KMS-11 (cell line): ENCODE results near the gene UBTD1.

ENCODE experiments used
- H2AFZ ChIP-seq: fragments of 200-600 bp; sonication (generic); 2 replicates; pipeline ENCODE4 v1.6.1; 2016; ENCODE audit warnings: antibody characterized with exemption, mixed run types, low read depth
- H3K27ac ChIP-seq: fragments of 200-600 bp; sonication (generic); 2 replicates; pipeline ENCODE4 v1.6.1; 2016; ENCODE audit warnings: mild to moderate bottlenecking, mixed run types
- H3K27me3 ChIP-seq: fragments of 200-600 bp; sonication (generic); 2 replicates; pipeline ENCODE4 v1.6.1; 2017; ENCODE audit warnings: mild to moderate bottlenecking, low read depth, mixed run types, moderate library complexity; ENCODE audit not compliant: insufficient read depth
- H3K36me3 ChIP-seq: fragments of 200-600 bp; sonication (generic); 2 replicates; pipeline ENCODE4 v1.6.1; 2017; ENCODE audit warnings: mild to moderate bottlenecking, mixed run types; ENCODE audit not compliant: insufficient read depth
- H3K4me1 ChIP-seq: fragments of 200-600 bp; sonication (generic); 2 replicates; pipeline ENCODE4 v1.6.1; 2016; ENCODE audit warnings: mild to moderate bottlenecking, low read depth, mixed run types; ENCODE audit not compliant: poor library complexity, severe bottlenecking
- H3K4me2 ChIP-seq: fragments of 200-600 bp; sonication (generic); 2 replicates; pipeline ENCODE4 v1.7.0; 2016; ENCODE audit warnings: mild to moderate bottlenecking, mixed run types
- H3K4me3 ChIP-seq: fragments of 200-600 bp; sonication (generic); IDR thresholded peaks from 2 replicates; pipeline ENCODE4 v1.6.1; 2017; ENCODE audit warnings: low read depth, low read length, mixed read lengths; ENCODE audit not compliant: insufficient read depth
- H3K79me2 ChIP-seq: fragments of 200-600 bp; sonication (generic); 2 replicates; pipeline ENCODE4 v1.6.1; 2016; ENCODE audit warnings: low read depth, mixed run types; ENCODE audit not compliant: insufficient read depth
- H3K9ac ChIP-seq: fragments of 200-600 bp; sonication (generic); 2 replicates; pipeline ENCODE4 v1.6.1; 2016; ENCODE audit warnings: mild to moderate bottlenecking, mixed run types
- H4K20me1 ChIP-seq: fragments of 200-600 bp; sonication (generic); 2 replicates; pipeline ENCODE4 v1.6.1; 2016; ENCODE audit warnings: mild to moderate bottlenecking, mixed run types; ENCODE audit not compliant: insufficient read depth
- TF ChIP-seq, protein P1 (sequence below): fragments of 200-600 bp; sonication (generic); conservative IDR thresholded peaks from 2 replicates; pipeline ENCODE4 v1.6.1; 2017; ENCODE audit warnings: low read depth, mild to moderate bottlenecking, antibody characterized with exemption, low read length, moderate library complexity, mixed read lengths

UBTD1 gene

GRCh38 chr10:97577701-97578100 is 79.0 kb downstream of the UBTD1 start:
- no peak overlapping the region for H2AFZ ChIP-seq
- no peaks in the 10 kb centered on the region for H3K36me3 ChIP-seq
- H3K4me1 ChIP-seq: no peaks in the 10 kb centered on the region
- no peak overlapping the region for H3K9ac ChIP-seq
- H3K4me3 ChIP-seq: no peak overlapping the region
- no peaks in the 10 kb centered on the region for H3K27me3 ChIP-seq
- no peaks in the 10 kb centered on the region for H3K79me2 ChIP-seq
- no peak overlapping the region for H3K4me2 ChIP-seq
- H4K20me1 ChIP-seq: no peaks in the 10 kb centered on the region
- TF ChIP-seq, protein P1, sequence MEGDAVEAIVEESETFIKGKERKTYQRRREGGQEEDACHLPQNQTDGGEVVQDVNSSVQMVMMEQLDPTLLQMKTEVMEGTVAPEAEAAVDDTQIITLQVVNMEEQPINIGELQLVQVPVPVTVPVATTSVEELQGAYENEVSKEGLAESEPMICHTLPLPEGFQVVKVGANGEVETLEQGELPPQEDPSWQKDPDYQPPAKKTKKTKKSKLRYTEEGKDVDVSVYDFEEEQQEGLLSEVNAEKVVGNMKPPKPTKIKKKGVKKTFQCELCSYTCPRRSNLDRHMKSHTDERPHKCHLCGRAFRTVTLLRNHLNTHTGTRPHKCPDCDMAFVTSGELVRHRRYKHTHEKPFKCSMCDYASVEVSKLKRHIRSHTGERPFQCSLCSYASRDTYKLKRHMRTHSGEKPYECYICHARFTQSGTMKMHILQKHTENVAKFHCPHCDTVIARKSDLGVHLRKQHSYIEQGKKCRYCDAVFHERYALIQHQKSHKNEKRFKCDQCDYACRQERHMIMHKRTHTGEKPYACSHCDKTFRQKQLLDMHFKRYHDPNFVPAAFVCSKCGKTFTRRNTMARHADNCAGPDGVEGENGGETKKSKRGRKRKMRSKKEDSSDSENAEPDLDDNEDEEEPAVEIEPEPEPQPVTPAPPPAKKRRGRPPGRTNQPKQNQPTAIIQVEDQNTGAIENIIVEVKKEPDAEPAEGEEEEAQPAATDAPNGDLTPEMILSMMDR: no peak
- no peak overlapping the region for H3K27ac ChIP-seq

- H3K27ac ChIP-seq: no peak overlapping the region
- no peaks in the 10 kb centered on the region for H3K4me1 ChIP-seq
- no peaks in the 10 kb centered on the region for H3K79me2 ChIP-seq
- no peak overlapping the region for H3K9ac ChIP-seq
- H4K20me1 ChIP-seq: no peaks in the 10 kb centered on the region
- H3K36me3 ChIP-seq: no peaks in the 10 kb centered on the region
- no peak overlapping the region for H3K4me3 ChIP-seq
- no peak overlapping the region for H2AFZ ChIP-seq
- H3K27me3 ChIP-seq: no peaks in the 10 kb centered on the region
- no peak overlapping the region for H3K4me2 ChIP-seq
- TF ChIP-seq, protein P1: no peak
These were observed 79.6 kb downstream of the UBTD1 start for GRCh38 chr10:97578171-97578844.

DNA sequence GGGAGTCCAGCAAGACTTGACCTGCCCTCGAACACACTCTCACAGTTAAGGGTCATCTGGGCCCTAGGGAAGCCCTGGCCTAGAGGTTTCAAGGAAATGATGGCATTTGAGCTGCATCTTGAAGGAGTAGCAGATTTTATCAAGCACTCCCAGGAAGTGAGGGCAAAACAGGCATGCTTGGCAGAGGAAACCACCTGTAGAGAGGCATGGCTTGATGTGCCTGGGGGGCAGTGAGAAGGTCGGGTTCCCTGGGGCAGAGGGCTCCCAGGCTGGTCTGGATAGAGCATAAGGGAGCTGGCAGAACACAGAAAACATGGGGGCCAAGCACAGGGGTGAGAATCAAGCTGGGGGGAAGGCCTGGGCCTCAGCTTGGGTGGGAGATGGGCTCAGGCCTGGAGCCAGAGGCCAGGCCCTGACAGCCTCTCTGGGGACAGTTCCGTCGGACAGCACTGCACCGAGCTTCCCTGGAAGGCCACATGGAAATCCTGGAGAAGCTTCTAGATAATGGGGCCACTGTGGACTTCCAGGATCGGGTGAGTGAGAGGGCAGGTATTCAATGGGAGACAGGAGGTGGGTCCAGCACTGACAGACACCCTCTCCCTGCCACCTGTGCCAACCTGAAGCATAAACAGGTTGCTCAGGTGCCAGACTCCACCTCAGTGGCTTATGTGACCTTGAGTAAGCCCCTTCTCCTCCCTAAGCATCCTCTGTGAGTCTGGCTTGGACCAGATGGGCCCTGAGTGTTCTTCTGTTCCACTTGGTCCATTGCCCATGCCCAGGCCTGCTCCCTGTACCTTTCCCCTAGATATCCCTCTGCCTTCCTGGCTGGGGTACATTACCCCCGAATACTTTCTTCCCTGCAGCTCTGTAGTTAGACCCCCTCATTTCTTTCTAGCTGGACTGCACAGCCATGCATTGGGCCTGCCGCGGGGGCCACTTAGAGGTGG is 82.0 kb downstream of the UBTD1 start:
- TF ChIP-seq, protein P1: no peak
- Histone ChIP-seq H2AFZ (no peak overlapping the region), H4K20me1 (no peaks in the 10 kb centered on the region), H3K27me3 (no peaks in the 10 kb centered on the region), H3K27ac (no peak overlapping the region), H3K9ac (no peak overlapping the region), H3K4me3 (no peak overlapping the region), H3K79me2 (no peaks in the 10 kb centered on the region), H3K4me2 (no peak overlapping the region), H3K36me3 (no peaks in the 10 kb centered on the region), H3K4me1 (no peaks in the 10 kb centered on the region)

DNA sequence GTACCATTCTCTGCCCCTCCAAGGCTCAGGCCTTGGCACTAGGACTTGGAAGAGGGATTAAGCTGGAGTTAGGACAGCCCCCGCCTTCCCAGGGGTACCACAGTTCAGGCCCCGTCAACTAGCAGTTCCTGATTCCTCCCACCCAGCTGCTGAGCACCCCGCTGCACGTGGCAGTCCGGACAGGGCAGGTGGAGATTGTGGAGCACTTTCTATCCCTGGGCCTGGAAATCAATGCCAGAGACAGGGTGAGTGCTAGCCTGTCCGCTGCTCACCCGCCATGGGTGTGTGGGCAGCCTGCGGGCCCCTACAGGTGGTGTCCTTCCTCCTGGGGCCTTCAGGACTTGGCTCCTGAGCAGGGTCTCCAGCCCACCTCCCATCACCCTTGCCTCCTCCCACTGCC is 83.4 kb downstream of the UBTD1 start:
- no peak overlapping the region for H3K27ac ChIP-seq
- no peaks in the 10 kb centered on the region for H3K4me1 ChIP-seq

More for the DNA sequence above, 83.4 kb downstream of the UBTD1 start:
- Histone ChIP-seq H3K36me3 (no peaks in the 10 kb centered on the region), H3K4me3 (no peak overlapping the region), H3K27me3 (no peaks in the 10 kb centered on the region), H2AFZ (no peak overlapping the region), H3K9ac (no peak overlapping the region), H3K79me2 (no peaks in the 10 kb centered on the region), H3K4me2 (no peak overlapping the region), H4K20me1 (no peaks in the 10 kb centered on the region)
- TF ChIP-seq, protein P1: no peak
